ENCODE measurements around the gene SKAP2. TPM values are rescaled to one million over a fixed set of nuclear protein-coding genes. Genes with fewer than 3 reads are reported as not detected.

Gene SKAP2
- total and polyA plus RNA-seq, 2 experiments from 2014 or later, result 2.5 to 4.4 TPM

DNA sequence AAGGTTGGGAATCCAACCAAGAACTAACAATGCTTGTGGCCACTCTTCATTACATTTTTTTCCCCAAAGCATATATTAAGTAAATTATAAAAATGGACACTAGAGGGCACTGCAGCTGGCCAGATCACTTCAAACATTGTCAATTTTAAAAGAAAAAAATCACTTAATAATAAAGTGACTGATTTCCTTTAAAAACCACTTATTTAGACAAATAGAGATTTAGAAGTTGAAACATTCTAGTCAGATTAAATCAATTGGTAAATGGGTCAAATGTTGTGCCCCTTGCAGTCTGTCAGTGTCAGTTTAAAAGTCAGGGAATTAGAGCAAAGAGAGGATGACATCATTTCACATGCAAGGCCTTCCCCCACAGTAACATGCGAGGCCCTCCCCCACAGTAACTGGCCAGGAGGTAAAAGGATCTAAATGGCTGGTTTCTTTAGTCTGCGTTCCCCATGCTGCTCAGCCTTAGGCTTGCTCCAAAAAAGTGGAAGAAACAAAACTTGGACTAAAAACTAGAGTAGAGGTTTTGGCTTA lies 177.9 kb downstream of the SKAP2 start:
- H3K79me2 ChIP-seq (replicated peaks; ENCODE audit: insufficient read depth), result no peaks in the 10 kb centered on the region
- H3K4me1 ChIP-seq (ENCODE audit: insufficient read depth), result peaks cover 14% of the 10 kb centered on the region
- TF ChIP-seq, protein P1, sequence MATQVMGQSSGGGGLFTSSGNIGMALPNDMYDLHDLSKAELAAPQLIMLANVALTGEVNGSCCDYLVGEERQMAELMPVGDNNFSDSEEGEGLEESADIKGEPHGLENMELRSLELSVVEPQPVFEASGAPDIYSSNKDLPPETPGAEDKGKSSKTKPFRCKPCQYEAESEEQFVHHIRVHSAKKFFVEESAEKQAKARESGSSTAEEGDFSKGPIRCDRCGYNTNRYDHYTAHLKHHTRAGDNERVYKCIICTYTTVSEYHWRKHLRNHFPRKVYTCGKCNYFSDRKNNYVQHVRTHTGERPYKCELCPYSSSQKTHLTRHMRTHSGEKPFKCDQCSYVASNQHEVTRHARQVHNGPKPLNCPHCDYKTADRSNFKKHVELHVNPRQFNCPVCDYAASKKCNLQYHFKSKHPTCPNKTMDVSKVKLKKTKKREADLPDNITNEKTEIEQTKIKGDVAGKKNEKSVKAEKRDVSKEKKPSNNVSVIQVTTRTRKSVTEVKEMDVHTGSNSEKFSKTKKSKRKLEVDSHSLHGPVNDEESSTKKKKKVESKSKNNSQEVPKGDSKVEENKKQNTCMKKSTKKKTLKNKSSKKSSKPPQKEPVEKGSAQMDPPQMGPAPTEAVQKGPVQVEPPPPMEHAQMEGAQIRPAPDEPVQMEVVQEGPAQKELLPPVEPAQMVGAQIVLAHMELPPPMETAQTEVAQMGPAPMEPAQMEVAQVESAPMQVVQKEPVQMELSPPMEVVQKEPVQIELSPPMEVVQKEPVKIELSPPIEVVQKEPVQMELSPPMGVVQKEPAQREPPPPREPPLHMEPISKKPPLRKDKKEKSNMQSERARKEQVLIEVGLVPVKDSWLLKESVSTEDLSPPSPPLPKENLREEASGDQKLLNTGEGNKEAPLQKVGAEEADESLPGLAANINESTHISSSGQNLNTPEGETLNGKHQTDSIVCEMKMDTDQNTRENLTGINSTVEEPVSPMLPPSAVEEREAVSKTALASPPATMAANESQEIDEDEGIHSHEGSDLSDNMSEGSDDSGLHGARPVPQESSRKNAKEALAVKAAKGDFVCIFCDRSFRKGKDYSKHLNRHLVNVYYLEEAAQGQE (IDR thresholded peaks at IDR 0.05; ENCODE audit: unreplicated experiment), result no peak
- TF ChIP-seq, protein P2, sequence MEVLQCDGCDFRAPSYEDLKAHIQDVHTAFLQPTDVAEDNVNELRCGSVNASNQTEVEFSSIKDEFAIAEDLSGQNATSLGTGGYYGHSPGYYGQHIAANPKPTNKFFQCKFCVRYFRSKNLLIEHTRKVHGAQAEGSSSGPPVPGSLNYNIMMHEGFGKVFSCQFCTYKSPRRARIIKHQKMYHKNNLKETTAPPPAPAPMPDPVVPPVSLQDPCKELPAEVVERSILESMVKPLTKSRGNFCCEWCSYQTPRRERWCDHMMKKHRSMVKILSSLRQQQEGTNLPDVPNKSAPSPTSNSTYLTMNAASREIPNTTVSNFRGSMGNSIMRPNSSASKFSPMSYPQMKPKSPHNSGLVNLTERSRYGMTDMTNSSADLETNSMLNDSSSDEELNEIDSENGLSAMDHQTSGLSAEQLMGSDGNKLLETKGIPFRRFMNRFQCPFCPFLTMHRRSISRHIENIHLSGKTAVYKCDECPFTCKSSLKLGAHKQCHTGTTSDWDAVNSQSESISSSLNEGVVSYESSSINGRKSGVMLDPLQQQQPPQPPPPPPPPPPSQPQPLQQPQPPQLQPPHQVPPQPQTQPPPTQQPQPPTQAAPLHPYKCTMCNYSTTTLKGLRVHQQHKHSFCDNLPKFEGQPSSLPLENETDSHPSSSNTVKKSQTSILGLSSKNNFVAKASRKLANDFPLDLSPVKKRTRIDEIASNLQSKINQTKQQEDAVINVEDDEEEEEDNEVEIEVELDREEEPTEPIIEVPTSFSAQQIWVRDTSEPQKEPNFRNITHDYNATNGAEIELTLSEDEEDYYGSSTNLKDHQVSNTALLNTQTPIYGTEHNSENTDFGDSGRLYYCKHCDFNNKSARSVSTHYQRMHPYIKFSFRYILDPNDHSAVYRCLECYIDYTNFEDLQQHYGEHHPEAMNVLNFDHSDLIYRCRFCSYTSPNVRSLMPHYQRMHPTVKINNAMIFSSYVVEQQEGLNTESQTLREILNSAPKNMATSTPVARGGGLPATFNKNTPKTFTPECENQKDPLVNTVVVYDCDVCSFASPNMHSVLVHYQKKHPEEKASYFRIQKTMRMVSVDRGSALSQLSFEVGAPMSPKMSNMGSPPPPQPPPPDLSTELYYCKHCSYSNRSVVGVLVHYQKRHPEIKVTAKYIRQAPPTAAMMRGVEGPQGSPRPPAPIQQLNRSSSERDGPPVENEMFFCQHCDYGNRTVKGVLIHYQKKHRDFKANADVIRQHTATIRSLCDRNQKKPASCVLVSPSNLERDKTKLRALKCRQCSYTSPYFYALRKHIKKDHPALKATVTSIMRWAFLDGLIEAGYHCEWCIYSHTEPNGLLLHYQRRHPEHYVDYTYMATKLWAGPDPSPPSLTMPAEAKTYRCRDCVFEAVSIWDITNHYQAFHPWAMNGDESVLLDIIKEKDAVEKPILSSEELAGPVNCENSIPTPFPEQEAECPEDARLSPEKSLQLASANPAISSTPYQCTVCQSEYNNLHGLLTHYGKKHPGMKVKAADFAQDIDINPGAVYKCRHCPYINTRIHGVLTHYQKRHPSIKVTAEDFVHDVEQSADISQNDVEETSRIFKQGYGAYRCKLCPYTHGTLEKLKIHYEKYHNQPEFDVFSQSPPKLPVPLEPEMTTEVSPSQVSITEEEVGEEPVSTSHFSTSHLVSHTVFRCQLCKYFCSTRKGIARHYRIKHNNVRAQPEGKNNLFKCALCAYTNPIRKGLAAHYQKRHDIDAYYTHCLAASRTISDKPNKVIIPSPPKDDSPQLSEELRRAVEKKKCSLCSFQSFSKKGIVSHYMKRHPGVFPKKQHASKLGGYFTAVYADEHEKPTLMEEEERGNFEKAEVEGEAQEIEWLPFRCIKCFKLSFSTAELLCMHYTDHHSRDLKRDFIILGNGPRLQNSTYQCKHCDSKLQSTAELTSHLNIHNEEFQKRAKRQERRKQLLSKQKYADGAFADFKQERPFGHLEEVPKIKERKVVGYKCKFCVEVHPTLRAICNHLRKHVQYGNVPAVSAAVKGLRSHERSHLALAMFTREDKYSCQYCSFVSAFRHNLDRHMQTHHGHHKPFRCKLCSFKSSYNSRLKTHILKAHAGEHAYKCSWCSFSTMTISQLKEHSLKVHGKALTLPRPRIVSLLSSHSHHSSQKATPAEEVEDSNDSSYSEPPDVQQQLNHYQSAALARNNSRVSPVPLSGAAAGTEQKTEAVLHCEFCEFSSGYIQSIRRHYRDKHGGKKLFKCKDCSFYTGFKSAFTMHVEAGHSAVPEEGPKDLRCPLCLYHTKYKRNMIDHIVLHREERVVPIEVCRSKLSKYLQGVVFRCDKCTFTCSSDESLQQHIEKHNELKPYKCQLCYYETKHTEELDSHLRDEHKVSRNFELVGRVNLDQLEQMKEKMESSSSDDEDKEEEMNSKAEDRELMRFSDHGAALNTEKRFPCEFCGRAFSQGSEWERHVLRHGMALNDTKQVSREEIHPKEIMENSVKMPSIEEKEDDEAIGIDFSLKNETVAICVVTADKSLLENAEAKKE (CRISPR knock-in tag; IDR thresholded peaks at IDR 0.05), result no peak
- TF ChIP-seq, protein P3, sequence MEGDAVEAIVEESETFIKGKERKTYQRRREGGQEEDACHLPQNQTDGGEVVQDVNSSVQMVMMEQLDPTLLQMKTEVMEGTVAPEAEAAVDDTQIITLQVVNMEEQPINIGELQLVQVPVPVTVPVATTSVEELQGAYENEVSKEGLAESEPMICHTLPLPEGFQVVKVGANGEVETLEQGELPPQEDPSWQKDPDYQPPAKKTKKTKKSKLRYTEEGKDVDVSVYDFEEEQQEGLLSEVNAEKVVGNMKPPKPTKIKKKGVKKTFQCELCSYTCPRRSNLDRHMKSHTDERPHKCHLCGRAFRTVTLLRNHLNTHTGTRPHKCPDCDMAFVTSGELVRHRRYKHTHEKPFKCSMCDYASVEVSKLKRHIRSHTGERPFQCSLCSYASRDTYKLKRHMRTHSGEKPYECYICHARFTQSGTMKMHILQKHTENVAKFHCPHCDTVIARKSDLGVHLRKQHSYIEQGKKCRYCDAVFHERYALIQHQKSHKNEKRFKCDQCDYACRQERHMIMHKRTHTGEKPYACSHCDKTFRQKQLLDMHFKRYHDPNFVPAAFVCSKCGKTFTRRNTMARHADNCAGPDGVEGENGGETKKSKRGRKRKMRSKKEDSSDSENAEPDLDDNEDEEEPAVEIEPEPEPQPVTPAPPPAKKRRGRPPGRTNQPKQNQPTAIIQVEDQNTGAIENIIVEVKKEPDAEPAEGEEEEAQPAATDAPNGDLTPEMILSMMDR (conservative IDR thresholded peaks at IDR 0.05; ENCODE audit: low read depth in 2 of 2), result peak; percentile 49 to 94; a peak in 3 of 4 replicates
- TF ChIP-seq ZNF331 (CRISPR knock-in tag; IDR thresholded peaks at IDR 0.05; ENCODE audit: low read depth) (no peak), CREB1 (CRISPR knock-in tag; IDR thresholded peaks at IDR 0.05; ENCODE audit: low read depth) (peak; percentile 54), POLR2AphosphoS5 (IDR thresholded peaks at IDR 0.05; ENCODE audit: low read depth) (no peak)
- no peaks in the 10 kb centered on the region for H3K9me3 Mint-ChIP-seq
- H2AFZ ChIP-seq, result no peak overlapping the region; the same call in 1 of the 2 replicates
- DNase-seq (ENCODE audit: low spot score) (peak; percentile 76), ATAC-seq (peak; percentile 94)
- no peaks in the 10 kb centered on the region for H3F3A ChIP-seq (replicated peaks; ENCODE audit: low read depth)
- peak overlapping the region; percentile 23; the same call in 1 of the 2 replicates for H3K4me3 ChIP-seq
- no peaks in the 10 kb centered on the region for H4K20me1 ChIP-seq (replicated peaks; ENCODE audit: insufficient read depth)
- 0 out of 3 replicates have a peak overlapping the region, but pooled peaks have one; percentile 16 for H3K4me3 Mint-ChIP-seq
- peak overlapping the region; percentile 18 for H3K4me2 ChIP-seq
- no peaks in the 10 kb centered on the region for H3K36me3 ChIP-seq (ENCODE audit: insufficient read depth)
- no peaks in the 10 kb centered on the region for H3K9me2 ChIP-seq (ENCODE audit: insufficient read depth)
- no peak overlapping the region for H3K27ac ChIP-seq (ENCODE audit: low read depth)
- H3K27me3 Mint-ChIP-seq (ENCODE audit: insufficient read depth, low read depth, poor library complexity), result peaks cover 2% of the 10 kb centered on the region
- H3K4me1 Mint-ChIP-seq, result peaks cover 13% of the 10 kb centered on the region
- H3K36me3 Mint-ChIP-seq (ENCODE audit: low read depth), result no peaks in the 10 kb centered on the region
- H3K27ac Mint-ChIP-seq, result 0 out of 2 replicates have a peak overlapping the region, but pooled peaks have one; percentile 59
- H3K27me3 ChIP-seq (ENCODE audit: insufficient read depth), result no peaks in the 10 kb centered on the region

Measured in GM23338 (cell line).